Measurements from ENCODE around the gene NRG2.

NRG2 gene

DNA sequence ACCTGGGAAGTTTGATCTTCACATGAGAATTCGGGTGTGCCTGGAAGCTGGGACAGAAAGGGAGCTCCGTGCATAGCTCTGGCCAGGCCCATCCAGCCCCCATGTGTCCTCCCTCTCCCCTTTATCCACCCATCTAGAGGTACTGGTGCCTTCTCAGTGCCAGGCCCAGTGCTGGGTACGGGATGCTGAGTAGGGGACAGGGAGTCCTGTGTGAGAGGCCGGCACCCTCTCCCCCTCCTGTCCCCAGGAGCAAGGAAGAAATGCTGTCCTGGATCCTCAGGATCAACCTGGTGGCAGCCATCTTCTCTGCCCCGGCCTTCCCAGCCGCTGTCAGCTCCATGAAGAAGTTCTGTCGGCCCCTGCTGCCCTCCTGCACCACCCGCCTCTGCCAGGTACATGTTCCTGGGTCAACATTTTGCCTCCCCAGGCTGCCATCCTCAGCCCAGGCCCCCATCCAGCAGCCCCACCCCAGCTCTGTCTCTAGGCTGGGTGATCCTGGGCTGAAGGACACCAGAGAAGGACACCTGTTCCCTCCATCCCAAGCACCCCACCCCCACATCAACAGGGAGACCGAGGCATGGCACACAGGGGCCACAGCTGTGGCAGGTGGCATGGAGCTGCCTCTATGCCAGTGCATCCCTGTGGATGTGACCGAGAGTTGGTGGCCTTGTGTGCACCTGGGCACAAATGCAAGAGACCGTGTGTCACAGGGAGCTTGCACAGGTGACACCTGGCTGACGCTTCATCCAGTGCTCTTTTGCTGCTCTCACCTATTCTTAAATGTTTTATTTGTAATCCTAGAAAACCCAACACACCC is 204.5 kb downstream of the NRG2 start:
- no peak for DNase-seq (ENCODE audit: low read depth in 2 of 2)

DNA sequence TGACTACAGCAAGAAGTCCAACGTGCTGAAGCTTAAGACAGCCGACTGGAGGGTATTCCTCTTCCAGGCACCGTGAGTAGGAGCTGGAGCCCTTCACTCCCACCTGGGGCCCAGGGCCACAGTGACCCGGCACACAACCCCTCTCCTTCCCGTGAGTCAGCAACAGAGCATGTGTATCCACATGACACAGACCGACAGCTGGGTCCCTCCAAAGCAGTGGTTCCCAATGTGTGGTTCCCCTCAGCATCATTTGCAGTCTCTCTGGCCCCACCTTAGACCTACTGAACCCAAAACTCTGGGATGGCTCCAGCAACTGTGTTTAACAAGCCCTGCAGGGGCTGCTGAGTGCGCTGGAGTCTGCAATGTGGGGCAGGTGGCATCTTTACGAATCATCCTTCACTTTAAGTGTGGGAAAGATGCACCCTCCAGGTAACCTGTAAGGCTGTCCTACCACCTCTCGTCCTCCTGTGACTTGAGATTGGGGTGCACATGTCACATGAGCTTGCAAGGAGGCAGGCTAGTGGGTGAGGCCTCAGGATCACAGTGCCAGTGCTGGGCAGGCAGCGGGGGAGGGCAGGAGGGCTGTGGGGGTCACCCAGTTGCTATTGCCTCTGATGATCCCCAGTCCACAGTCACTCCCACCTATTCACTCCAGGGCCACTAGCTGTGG is 205.3 kb downstream of the NRG2 start:
- no peak for DNase-seq (ENCODE audit: low read depth in 2 of 2)

DNA sequence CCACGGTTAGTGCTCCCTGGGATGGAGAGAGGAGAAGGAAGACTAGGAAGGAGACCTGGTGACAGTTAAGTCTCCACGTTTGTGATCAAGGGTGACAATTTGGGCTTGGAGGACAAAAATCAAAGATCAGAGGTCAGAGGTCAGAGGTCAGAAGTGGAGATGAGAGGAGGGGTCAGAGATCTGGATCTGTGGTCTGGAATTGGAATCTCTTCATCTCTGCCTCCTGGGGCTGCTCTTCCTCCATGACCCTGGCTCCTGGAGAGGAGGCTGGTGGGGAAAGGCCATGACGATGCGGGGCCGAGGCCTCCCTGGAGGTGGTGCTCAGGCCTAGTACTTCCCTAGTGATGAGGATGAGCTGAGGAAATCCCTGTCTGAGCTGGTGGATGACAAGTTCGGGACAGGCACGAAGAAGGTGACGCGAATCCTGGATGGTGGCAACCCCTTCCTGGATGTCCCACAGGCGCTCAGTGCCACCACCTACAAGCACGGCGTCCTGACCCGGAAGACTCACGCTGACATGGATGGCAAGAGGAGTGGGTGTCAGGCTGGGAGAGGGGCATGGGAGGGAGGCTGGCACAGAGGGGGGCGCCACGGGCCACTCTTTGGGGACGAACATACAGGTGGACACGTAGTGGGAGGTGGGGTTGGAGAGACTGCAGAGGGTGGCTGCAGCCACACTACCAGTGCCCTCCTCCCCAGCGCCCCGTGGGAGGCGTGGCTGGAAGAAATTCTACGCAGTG is 206.5 kb downstream of the NRG2 start:
- no peak for DNase-seq (ENCODE audit: low read depth in 2 of 2)

DNA sequence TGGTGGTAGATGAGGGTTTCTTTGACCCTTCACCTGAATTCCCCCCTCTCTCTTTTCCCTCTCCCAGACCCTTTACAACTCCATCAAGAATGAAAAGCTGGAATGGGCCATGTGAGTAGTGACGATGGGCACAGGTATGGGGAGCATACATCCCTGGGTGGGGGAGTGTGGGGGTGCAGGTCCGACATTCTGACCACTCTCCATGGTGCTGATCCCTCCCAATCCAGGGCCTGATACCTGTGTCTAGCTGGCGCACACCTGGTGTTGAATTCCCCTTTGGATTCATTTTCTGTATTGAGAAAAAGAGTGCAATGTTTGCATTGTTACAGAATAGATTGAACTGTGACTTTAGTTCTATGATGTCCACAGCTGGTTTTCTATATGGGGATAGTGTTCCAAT is 207.4 kb downstream of the NRG2 start:
- DNase-seq (ENCODE audit: low read depth in 2 of 2) = no peak

DNA sequence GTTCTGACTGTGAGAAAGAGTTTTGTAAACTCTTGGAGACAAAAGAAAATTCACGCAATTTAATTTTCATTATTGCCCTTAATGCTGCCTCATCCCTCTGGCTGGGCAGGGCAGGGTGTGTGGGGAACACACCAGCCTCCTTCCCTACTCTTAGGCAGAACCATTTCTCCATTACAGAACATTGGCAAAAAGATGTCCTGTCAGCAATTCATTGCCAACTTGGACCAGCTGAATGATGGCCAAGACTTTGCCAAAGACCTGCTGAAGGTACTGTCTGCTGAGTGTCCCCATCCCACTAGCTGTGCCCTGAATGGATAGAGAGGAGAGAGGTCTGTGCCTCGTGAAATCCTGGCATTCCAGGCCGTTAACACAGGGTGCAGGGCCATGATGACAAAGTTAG is 209.6 kb downstream of the NRG2 start:
- no peak for DNase-seq (ENCODE audit: low read depth in 2 of 2)

DNA sequence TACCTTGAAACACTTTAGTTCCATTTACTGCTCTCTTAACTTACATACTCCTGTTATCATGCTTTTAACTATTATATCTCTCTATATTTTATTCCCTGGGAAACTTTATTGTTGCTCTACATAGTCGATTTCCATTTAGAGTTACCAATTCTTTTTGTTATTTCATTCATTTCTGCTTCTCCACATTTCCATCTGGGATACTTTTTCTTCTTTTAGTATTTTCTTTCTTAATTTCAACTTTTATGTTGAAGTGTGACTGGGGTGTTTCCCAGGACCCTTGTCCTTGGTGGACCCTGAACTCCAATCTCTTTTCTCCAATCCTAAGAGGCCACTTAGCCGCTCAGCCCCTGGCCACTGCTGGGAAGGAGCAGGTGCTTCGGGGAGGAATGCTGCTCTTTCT is 211.5 kb downstream of the NRG2 start:
- DNase-seq (ENCODE audit: low read depth in 2 of 2) = no peak

DNA sequence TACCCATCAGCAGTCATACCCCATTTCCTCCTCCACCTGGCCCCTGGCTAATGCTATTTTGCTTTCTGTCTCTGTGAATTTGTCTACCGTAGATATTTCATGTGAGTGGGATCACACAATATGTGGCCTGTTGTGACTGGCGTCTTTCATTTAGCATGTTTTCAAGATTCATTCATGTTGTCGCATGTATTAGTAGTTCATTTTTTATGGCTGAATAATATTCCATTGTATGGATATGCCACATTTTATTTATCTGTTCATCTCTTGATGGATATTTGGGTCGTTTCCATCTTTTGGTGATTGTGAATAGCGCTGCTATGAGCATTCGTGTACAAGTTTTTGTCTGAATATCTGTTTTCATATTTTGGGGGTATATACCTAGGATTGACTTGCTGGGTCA is 213.6 kb downstream of the NRG2 start:
- DNase-seq (ENCODE audit: low read depth in 2 of 2) = no peak

DNA sequence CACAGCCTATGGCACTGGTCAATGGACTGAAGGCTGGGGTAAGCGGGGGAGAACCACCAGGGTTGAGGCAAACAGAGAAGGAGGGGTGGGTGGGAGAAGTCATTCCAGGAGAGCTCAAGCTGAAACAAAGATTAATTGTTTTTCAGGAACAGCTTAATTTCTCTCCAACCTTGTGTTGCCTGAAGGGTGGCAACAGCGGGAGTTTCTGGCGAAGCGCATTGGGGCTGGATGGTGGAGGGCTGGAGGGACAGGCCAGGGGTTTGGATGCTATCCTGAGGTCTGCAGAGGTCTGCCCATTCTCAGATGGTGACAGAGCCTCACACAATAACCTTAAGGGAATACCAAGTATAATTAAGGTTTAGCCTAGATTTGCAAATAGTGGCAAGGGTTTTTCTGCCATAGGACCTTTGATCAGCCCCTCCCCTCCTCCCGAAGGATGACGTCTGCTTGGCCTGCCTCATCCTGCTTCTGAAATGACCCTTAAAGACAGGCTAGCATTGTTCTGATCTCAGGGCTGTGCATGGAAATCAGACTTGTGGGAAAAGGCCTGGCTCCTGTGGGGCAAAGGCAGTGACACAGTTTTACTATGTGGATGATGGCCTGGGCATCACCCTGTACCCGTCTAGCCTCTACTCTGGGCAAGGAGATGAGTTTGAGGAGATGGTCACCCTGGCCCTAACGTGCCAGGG is 214.7 kb downstream of the NRG2 start:
- no peak for DNase-seq (ENCODE audit: low read depth in 2 of 2)

DNA sequence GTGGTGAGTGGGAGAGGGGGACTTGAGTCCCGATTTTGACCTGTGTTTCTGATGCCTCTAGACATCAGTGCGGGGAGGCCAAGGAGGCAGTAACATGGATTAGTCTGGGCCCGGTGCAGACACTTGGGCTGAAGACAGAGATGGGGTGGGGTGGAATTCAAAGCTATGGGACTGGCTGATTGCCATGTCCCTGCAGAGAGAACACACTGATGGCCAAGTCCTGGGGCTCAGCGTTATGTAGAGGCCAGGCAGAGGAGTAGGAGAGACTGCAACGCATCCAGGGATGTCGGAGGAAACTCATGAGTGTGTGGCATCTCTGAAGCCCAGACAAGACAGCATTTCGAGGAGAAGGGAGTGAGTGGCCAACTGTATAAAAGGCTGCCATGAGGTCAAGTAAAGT is 217.4 kb downstream of the NRG2 start:
- no peak for DNase-seq (ENCODE audit: low read depth in 2 of 2)

DNA sequence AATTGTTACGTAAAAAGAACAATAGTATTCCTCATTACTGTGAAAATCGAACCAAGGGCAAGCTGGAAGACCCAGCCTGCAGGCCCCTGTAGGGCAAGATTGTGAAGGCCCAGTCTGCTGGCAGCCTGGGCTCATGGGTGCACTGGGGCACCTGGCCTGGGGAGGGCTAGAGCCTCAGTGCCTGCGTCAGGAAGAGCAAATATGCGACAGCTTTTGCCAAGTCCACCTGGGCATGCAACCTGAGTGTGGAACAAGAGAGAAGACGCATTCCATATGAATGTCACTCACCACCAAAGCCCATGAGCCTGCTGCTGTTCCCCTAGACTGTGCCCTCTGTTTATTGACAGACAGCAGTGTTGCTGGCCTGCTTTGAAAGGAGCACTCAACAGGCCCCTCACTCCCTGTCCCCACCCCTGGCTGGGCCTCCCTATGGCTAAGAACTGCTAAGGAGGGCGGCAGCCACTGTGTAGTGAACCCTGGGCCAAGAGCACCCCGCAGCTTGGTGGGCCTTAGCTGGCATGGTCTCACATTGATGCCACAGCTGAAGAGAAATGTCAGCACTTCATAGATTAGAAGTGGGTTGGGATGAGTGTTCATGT is 219.2 kb downstream of the NRG2 start:
- no peak for DNase-seq (ENCODE audit: low read depth in 2 of 2)

DNA sequence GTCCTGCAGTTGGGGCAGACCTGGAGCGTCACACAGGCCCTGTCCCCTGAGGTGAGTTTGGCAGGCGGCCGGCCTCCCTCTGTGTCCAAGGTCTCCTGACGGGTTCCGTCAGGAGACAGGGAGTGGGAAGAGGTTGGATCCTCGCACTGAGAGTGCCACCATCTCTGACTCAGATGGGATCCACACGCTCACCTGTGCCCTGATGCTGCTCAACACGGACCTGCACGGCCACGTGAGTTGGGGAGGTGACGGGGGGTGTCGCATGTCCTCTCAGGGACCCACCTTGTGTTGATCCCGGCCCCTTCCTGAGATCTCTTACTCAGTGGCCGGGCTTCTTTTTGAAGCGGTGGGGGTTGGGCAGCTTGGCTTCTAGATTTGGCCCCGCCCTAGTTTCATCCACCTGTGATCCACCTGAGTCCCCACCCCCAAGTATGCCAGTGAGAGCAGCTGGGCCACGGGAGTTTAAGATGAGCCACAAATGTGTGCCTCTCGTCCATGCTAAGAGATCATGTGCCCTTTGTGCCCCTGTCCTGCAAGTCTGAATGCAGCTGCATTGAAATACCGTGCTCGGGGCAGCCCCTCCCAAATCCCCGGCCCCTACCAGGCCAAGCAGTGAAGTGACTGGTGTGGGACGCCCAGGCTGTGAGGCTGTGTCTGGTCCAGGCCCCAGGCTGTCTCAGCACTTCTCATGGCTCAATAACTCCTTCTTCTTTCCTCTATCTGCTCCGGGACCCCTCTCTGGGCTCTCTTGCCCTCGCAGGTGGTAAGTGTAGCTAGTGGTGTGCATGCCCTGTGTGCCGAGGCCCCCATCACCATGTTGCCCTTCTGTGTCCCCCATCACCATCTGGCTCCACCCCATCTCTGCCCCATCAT is 220.3 kb downstream of the NRG2 start:
- no peak for DNase-seq (ENCODE audit: low read depth in 2 of 2)

DNA sequence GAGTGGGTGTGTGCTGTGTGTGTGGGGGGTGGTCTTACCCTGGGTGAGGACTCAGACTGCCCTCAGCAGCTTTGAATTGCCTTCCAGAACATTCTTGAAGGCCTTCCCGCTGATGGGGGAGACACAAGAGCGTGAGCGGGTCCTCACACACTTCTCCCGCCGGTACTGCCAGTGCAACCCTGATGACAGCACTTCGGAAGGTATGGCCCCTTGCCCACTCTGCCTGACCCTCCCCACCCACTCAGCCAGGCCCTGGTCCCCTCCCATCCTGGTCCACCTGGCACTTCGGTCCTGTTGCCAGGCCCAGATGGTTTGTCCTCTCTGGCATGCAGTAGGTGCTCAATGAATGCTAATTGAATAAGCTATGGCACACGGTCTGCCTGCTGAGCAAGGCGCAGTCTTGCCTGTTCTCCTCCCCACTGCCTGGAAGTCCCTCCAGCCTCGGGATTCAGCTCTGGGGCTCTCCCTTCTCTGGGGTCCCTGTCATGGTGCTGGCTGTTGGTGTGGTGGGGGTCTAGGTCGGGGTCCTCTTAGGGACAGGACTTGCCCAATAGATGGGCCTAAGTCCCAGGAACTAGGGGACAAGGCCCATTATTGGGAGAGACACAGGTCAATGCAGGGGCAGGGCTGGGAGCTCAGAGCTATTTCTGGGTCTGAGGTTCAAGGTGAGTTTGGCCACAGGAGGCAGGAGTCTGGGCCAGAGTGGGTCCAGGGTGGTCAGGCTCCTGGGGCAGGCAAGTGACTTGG is 221.1 kb downstream of the NRG2 start:
- no peak for DNase-seq (ENCODE audit: low read depth in 2 of 2)

DNA sequence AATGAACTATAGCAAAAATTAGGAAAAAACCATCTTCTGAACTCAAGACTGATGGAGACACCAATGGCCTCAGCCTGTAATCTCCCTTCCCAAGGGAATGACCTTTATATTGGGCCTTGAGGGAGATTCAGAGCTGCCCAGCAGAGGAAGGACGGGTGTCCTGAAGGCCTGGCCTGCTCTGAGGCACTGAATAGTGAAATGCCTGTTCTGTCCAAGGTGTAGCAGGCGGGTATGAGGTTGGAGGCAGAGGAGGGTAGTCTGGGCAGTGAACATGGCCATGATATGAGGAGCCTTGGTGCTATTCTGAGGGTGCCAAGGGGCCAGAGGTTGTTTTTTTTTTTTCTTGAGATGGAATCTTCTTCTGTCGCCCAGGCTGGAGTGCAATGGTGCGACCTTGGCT is 222.5 kb downstream of the NRG2 start:
- no peak for DNase-seq (ENCODE audit: low read depth in 2 of 2)

DNA sequence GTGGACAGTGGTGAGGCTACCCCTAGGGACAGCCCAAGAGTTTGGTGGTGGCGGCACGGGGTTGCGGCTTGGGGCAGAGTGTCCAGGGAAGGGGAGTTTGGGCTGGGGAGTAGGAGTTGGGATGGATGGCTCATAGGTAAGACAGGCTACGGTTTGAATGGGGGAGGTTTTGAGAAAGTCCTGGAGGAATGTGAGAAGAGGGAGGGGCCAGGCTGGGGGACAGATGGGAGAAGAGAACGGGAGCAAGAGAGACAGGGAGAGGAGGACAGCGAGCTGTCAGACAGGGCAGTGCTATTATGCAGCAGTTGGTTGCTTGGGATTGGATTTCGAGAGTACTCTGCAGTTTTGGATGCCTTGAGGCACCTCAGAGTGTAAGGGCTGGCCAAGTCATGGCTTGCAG is 223.0 kb downstream of the NRG2 start:
- DNase-seq (ENCODE audit: low read depth in 2 of 2) = no peak

DNA sequence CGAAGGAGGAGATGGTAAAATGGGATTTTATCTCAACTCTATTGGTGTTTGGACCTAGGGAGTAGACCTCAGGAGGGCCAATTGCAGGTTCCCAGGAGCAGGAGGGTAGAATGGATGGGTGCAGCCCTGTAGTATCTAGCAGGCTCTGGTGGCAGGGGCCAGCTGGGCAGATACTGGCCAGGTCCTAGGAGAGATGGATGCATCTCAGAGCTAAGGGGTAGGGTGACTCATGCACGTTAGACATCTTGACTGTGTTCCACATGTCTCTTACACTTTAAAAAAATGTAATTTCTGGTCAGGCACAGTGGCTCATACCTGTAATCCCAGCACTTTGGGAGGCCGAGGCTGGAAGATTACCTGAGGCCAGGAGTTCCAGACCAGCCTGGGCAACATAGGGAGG is 225.1 kb downstream of the NRG2 start:
- DNase-seq (ENCODE audit: low read depth in 2 of 2) = no peak

DNA sequence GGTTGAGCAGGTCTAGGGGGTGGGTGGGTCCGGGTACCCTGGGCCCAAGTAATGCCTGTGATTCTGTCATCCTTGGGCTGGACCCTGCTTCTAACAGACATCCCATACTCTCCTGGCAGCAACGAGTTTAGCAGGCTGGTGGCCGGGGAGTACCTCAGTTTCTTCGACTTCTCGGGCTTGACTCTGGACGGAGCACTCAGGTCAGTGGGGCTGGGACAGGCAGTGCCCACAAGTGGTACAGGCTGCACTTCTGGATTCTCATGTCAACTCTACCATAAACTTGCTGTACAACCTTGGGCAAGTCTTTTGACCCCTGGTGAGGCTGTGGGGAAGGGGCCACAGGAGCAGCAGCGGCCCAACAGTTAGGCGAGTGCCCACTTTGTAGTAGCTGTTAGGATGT is 225.7 kb downstream of the NRG2 start:
- no peak for DNase-seq (ENCODE audit: low read depth in 2 of 2)

DNA sequence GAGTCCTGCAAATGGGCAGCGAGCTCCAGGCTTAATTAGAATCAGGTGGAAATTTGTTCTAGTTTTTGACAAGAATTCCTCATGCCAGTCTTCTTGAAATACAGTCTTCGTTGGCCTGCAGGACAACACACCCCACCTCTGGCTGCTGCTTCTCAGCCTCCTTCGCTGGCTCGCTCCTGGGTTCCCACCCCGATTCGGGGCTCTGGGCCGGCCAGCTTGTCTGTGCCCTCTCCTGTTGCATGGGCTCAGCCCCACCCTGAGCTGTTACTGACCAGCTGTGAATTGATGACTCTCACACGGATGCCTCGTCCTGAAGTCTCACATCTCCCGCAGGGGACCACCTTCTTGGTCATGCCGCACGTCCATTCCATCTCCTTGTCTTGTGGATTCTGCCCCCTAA is 226.5 kb downstream of the NRG2 start:
- DNase-seq (ENCODE audit: low read depth in 2 of 2) = no peak

DNA sequence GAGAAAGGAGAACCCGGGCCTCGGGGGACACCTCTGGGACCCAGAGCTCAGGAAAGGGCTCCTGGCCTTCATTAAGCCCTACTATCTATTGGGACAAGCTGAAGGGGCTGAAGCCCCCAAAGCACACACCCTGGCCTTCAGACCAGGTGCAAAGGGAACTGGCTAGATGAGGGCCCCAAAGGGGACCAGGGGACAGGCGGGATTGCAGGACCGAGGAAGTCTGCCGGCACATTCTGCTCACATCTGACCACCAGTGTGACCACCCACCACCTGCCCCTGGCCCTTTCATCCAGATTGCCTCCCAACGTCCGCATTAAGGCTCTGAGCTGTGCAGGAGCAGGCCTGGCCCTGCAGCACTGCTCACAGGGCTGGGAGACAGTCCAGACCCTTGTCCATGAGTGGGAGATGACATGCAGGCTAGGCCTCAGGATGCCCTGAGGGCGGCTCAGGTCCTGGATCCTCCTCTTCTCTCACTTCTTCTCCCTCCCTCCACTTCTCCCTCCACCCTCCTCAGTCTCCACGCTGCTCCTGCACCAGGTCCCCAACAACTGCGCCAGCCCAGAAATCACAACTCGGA is 228.3 kb downstream of the NRG2 start:
- DNase-seq (ENCODE audit: low read depth in 2 of 2) = no peak

DNA sequence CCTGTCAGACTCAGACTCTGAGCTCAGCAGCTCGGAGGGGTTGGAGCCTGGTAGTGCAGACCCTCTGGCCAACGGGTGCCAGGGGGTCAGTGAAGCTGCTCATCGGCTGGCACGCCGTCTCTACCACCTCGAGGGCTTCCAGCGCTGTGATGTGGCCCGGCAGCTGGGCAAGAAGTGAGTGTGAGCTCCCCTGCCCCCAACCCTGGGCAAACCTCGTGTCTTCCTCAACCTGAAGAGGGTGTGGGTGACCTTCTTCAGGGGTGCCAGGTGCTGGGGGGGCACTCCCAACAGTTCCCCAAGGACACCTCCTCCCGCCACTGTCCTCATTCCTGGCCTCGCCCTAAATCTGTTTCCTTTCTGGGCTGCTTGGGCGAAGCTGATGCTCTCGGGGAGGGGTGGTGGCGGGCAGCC is 228.9 kb downstream of the NRG2 start:
- DNase-seq (ENCODE audit: low read depth in 2 of 2) = no peak
